ENCODE data around the gene FAM43B. TPM values are rescaled to one million over a fixed set of nuclear protein-coding genes. Genes with fewer than 3 reads are reported as not detected.

Gene FAM43B
- total and polyA plus RNA-seq, 3 donors from 2014 or later = 0.66 to 1.3 (median 1.1) TPM

DNA sequence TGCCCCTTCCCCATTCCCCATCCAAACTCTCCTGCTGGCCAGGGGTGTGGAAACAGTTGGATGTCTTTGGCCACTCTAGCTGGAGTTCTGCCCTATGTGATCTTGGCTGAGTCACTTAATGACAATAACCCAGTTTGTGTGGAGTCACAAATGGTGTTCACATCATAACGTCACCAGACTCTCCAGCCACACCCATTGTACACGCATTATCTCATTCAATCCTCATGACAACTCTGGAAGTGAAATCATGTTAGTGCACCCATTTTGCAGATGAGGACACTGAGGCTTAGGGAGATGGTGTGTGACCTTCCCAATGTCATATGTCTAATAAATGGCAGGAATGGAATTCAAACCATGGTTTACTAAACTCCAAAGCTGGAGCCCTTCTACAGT, 35.3 kb downstream of the FAM43B start:
- Histone ChIP-seq H3K27ac (no peak overlapping the region), H3K9me3 (no peaks in the 10 kb centered on the region), H3K36me3 (ENCODE audit: low read depth, missing control alignments) (no peaks in the 10 kb centered on the region), H3K4me3 (no peak overlapping the region), H3K27me3 (no peaks in the 10 kb centered on the region), H3K4me1 (peaks cover 4% of the 10 kb centered on the region)
- WGBS, 2 donors = 57 to 75% methylated on average over 2 of the region's 2 CpGs
- intact Hi-C loops (cut with DNase I; ENCODE audit: low total_unique reads) = no loop called here
- no peak for TF ChIP-seq POLR2A (IDR thresholded peaks at IDR 0.05)
- TF ChIP-seq, protein P1, sequence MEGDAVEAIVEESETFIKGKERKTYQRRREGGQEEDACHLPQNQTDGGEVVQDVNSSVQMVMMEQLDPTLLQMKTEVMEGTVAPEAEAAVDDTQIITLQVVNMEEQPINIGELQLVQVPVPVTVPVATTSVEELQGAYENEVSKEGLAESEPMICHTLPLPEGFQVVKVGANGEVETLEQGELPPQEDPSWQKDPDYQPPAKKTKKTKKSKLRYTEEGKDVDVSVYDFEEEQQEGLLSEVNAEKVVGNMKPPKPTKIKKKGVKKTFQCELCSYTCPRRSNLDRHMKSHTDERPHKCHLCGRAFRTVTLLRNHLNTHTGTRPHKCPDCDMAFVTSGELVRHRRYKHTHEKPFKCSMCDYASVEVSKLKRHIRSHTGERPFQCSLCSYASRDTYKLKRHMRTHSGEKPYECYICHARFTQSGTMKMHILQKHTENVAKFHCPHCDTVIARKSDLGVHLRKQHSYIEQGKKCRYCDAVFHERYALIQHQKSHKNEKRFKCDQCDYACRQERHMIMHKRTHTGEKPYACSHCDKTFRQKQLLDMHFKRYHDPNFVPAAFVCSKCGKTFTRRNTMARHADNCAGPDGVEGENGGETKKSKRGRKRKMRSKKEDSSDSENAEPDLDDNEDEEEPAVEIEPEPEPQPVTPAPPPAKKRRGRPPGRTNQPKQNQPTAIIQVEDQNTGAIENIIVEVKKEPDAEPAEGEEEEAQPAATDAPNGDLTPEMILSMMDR (IDR thresholded peaks at IDR 0.05) = no peak
- no peak for DNase-seq

DNA sequence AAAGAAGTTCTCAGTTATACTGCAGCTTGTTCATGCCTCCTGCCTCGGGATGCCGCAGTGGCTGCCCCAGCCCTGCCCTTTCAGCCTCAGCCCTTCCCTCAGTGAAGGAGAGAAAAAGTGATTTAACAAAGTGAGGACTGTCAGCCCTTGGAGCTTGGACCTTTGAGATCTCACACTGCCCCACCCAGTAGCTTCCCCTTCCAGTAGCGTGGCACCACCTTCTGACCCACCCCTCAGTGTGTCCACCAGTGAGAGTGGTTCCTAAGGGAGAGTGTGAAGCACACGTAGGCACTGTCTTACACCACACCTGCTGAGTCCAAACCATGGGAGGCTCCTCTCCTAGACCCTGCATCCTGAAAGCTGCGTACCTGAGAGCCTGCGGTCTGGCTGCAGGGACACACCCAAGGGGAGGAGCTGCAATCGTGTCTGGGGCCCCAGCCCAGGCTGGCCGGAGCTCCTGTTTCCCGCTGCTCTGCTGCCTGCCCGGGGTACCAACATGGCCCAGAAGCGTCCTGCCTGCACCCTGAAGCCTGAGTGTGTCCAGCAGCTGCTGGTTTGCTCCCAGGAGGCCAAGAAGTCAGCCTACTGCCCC, 36.4 kb downstream of the FAM43B start, which contains the start of gene CDA:
Gene CDA (plus strand): TSS at position 464 of the 592 bp plus-strand sequence. CDS start 33 bp downstream, at position 497.
- H3K27me3 ChIP-seq = no peaks in the 10 kb centered on the region
- WGBS, 2 donors = 78 to 79% methylated on average over 3 to 4 of the region's 11 CpGs
- no peaks in the 10 kb centered on the region for H3K9me3 ChIP-seq
- no peak within 1 kb of the TSS for H3K4me3 ChIP-seq
- intact Hi-C loops (cut with DNase I; ENCODE audit: low total_unique reads) = no loop called here
- DNase-seq = no peak
- H3K4me1 ChIP-seq = peaks cover 4% of the 10 kb centered on the region
- H3K36me3 ChIP-seq (ENCODE audit: low read depth, missing control alignments) = no peaks in the 10 kb centered on the region
- TF ChIP-seq POLR2A (IDR thresholded peaks at IDR 0.05) = no peak
- TF ChIP-seq, protein P1 (IDR thresholded peaks at IDR 0.05) = no peak
- H3K27ac ChIP-seq = peak within 1 kb of the TSS in 1 of 2 donors; percentile 55

DNA sequence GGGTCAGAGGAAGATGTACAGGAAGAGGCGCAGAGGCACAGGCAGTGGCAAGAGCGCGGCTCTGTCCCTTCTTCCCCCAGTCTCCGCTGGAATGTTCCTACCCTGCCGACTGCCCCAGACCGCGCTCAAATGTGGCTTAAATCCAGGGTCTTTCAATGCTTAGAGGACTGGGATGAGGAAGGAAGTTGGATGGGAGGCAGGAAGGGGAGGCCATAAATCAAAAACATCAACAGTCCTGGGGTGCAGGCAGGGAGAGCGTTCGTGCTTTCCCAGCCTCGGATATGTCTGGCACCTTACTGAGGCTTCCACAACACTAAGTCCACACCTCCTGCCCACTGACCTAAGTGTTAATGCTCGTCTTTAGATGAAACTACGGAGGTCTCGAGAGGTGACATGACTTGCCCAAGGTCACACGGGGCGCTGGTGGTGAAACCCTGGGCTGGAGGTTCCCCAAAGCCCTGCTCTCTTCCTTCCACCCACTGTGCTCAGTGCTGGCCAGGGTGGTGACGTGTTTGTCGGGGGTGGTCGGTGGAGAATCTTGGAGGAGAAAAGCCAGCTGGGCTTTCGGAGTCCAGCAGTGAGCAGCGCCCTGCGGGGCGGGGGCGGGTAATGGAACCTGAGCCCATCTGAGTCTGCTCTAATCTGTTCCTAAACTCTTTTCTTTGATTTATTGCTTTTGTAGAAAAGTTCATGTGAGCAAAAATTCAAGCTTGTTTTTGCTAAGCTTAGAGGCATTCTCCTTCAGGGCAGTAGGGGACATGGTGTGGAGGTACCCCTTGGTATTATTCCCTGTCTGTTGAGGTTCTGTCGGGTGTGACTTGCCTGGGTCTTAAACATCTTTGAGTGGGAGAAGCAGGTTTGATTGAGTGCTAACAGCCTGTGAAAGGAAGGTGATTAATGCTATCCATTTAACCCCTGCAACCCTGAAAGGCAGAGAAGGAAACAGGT, 37.2 kb downstream of the FAM43B start:
- no peaks in the 10 kb centered on the region for H3K27me3 ChIP-seq

DNA sequence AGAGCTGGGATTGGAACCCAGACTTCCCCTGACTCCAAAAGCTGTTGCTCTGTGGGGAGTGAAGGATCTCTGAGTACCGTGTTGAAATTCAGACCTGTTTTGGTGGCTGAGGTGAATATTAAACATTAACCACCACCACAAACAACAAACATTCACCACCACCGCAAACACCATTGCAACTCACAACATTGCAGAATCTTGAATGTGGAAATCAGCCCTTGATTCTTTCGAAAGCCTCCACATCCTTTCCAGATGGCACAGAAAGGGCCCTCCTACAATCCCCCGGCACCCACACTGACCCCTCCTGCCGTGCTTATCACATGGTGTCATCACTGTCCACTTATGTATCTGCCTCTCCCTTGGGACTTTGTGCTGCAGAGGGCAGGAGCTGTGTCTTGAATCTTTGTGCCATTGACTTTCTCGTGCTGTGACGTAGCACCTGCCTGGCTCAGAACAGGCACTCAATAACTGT, 38.0 kb downstream of the FAM43B start:
- peaks cover 4% of the 10 kb centered on the region for H3K4me1 ChIP-seq
- H3K27me3 ChIP-seq = no peaks in the 10 kb centered on the region
- H3K9me3 ChIP-seq = no peaks in the 10 kb centered on the region
- intact Hi-C loops (cut with DNase I; ENCODE audit: low total_unique reads) = no loop called here
- no peaks in the 10 kb centered on the region for H3K36me3 ChIP-seq (ENCODE audit: low read depth, missing control alignments)
- WGBS, 2 donors = 59% methylated on average over 7 of the region's 7 CpGs
- DNase-seq = no peak
- TF ChIP-seq, protein P1 (IDR thresholded peaks at IDR 0.05) = no peak
- no peak for TF ChIP-seq POLR2A (IDR thresholded peaks at IDR 0.05)
- no peak overlapping the region for H3K4me3 ChIP-seq
- no peak overlapping the region for H3K27ac ChIP-seq

More for the DNA sequence above, 37.2 kb downstream of the FAM43B start:
- Histone ChIP-seq H3K4me1 (peaks cover 4% of the 10 kb centered on the region), H3K9me3 (no peaks in the 10 kb centered on the region), H3K27ac (peak overlapping the region in 1 of 2 donors; percentile 55), H3K4me3 (no peak overlapping the region), H3K36me3 (ENCODE audit: low read depth, missing control alignments) (no peaks in the 10 kb centered on the region)
- no peak for DNase-seq
- WGBS, 2 donors = 31 to 33% methylated on average over 24 of the region's 24 CpGs
- no peak for TF ChIP-seq POLR2A (IDR thresholded peaks at IDR 0.05)
- TF ChIP-seq, protein P1 (IDR thresholded peaks at IDR 0.05) = no peak
- intact Hi-C loops (cut with DNase I; ENCODE audit: low total_unique reads) = no loop called here
